Stimulated activated CD8-positive, alpha-beta memory T cell treated with anti-CD3 and anti-CD28 coated beads, Interleukin-7, amount 100 ng/mL, for 4 hours (primary cell): ENCODE measurements around the gene OLR1.
A peak's percentile ranks its signal among the peaks of the same experiment; 100 is the strongest.

Experiments
- DNase-seq, 2 donors: peaks; one replicate each; pipeline ENCODE4 v3.0.0-alpha.2; 2020; ENCODE audit warnings: low read depth in 2 of 2

Gene OLR1

GRCh38 chr12:10153271-10154144, 18.4 kb downstream of the OLR1 start:
- DNase-seq, result peak; percentile 7 to 41

DNA sequence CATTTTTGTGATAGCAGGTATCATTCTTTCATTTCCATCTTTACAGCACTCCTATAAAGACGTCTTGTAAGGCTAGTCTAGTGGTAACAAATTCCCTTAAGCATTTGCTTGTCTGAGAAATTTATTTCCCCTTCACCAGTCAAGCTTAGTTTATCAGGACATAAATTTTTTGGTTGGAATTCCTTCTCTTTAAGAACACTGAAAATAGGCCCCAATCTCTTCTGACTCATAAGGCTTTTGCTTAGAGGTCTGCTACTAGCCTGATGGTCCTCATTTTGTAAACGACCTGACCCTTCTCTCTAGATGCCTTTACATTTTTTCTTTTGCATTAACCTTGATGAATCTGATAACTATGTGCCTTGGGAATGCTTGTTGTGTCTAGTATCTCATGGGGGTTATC, 20.3 kb downstream of the OLR1 start:
- no peak for DNase-seq

DNA sequence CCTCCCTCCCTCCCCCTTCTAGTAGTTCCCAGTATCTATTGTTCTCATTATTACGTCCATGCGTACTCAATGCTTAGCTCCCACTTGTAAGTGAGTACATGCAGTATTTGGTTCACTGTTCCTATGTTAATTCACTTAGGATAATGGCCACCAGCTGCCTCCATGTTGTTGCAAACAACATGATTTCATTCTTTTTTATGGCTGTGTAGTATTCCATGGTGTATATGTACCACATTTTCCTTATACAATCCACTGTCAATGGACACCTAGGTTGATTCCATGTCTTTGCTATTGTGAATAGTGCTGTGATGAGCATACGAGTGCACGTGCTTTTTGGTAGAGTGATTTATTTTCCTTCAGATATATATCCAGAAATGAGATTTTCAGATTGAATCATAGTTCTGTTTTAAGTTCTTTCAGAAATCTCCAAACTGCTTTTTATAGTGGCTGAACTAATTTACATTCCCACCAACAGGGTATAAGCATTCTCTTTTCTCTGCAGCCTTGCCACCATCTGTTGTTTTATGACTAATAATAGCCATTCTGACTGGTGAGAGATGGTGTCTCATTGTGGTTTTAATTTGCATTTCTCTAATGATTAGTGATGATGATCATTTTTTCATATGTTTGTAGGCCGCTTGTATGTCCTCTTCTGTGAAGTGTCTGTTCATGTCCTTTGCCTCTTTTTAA, 24.1 kb downstream of the OLR1 start:
- no peak for DNase-seq

- no peak for DNase-seq
These were observed 28.8 kb downstream of the OLR1 start for GRCh38 chr12:10142976-10143589.

GRCh38 chr12:10140001-10140400, 31.9 kb downstream of the OLR1 start:
- peak; percentile 6 to 19 for DNase-seq

DNA sequence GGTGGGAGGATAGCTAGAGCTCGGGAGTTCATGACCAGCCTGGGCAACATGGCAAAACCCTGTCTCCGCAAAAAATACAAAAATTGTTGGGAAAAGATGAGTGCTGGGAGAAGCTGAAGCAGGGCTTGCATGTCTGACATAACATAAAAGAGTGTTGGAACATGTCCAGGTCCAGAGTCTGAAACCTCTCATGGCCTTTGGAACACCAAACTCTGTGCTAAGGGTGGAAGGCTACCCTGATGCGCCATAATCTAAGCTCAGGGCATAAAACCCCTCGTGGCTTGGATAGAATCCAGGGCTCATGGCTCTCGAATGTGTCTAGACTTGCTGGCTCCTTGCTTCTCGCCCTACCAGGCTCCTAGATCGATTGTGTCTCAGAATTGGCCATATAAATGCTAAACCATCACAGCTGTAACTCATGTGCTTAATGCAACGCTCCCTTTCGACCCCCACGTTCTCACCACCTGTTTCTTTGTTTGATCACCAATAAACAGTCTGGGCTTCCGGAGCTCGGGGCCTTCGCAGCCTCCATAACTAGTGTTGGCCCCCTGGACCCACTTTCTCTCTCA, 35.2 kb downstream of the OLR1 start:
- no peak for DNase-seq

GRCh38 chr12:10135126-10135525, 36.8 kb downstream of the OLR1 start:
- DNase-seq, result no peak

- DNase-seq, result no peak
These were observed 39.0 kb downstream of the OLR1 start for GRCh38 chr12:10132850-10133370.

DNA sequence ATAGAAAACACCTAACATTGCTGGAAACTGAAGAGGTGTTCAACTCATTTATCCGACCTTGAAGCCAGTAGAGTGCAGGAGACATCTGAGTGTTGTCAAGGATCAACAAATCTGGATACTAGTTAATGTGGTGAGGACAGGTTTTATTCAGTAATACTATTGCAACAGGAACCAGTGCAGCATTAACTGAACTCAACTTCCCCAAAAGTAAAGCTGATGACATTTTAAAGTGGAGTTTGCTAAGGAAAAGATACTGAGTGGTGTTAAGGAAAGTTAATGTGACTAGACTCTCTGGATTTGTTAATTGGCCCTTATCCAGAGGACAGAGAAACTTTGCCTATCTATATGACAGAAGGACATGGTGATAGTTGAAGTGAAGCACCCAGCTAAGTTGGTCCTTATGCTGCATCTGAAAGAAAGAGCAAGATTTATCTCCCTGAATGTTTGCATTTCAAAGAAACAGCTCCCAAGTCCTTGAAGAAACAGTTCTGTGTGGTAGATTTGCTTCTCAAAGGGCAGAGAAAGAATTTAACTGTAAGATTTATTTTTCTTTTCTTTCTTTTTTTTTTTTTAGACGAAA, 40.7 kb downstream of the OLR1 start:
- no peak for DNase-seq

- DNase-seq, result no peak
These were observed 41.9 kb downstream of the OLR1 start, which contains the start of gene CLEC7A for GRCh38 chr12:10130042-10130441. CLEC7A (minus strand) TSS chr12:10130199; CDS start chr12:10130082, 117 bp downstream.

DNA sequence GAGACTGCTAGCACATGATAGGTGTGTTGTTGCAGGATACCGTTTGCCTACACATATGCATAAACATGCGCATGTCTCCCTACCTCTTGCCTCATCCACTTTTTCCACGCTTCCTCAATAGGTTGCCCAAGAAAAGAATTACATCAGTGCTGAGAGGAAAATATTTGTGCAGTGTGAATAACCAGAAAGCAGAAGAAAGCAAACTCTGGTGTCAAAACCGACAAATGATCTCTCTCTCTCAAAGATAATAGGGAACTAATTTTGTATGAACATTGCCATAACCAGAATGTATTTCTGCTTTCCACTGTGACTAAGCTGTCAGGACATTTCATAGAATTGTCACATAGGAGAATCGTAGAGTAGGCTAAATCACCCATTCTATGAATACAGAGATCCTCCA, 43.2 kb downstream of the OLR1 start:
- no peak for DNase-seq

- no peak for DNase-seq
These were observed 45.5 kb downstream of the OLR1 start for GRCh38 chr12:10126413-10126812.

GRCh38 chr12:10122689-10123088, 49.2 kb downstream of the OLR1 start:
- no peak for DNase-seq

- no peak for DNase-seq
These were observed 50.7 kb downstream of the OLR1 start for GRCh38 chr12:10121278-10121677.

GRCh38 chr12:10119066-10119465, 52.9 kb downstream of the OLR1 start:
- no peak for DNase-seq

- no peak for DNase-seq
These were observed 56.0 kb downstream of the OLR1 start for GRCh38 chr12:10115890-10116289.

DNA sequence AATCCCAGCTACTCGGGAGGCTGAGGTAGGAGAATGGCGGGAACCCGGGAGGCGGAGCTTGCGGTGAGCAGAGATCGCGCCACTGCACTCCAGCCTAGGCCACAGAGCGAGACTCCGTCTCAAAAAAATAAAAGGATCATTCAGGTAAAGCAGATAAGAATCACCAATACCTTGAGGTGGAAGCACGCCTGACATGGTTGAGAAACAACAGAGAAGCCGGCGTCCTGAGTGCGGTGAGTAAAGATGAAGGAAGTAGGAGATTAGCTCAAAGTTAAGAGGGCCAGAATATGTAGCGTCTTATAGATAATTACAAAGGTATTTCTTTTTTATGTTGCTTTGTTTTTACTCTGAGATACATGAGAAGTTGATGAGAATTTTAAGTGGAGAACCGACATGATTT, 56.6 kb downstream of the OLR1 start:
- DNase-seq, result no peak

GRCh38 chr12:10113920-10114319, 58.0 kb downstream of the OLR1 start:
- no peak for DNase-seq

DNA sequence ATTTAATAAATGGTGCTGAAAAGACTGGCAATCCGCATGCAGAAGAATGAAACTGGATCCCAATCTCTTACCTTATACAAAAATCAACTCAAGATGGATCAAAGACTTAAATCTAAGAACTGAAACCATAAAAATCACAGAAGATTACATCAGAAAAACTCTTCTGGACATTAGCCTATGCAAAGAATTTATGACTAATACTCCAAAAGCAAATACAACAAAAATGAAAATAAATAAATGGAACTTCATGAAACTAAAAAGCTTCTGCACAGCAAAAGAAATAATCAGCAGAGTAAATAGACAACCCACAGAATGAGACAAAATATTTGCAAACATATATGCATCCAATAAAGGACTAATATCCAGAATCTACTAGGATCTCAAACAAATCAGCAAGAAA, 58.9 kb downstream of the OLR1 start:
- DNase-seq, result no peak

DNA sequence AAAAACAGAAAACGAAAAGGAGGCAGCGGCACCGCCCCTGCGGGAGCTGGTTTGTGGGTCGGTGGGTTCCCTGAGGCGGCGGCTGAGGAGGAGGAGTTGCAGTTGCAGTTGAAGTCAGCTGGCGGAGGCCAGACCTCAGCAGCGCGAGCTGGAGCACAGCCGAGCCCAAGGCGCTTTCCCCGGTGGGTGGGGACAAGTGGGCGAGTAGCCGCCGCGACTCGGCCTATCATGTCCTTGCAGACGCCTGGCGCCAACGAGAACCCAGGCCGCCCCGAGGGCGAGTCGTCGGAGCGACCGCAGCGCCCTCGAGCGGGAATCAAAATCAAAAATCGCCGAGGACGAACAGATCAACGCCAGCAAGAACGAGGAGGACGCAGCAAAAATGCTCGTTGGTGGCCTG, 60.5 kb downstream of the OLR1 start:
- no peak for DNase-seq

GRCh38 chr12:10110256-10110844, 61.6 kb downstream of the OLR1 start:
- no peak for DNase-seq
